SU-DHL-6 (cell line): ENCODE results near the gene NATD1.

Experiments
- H2AFZ ChIP-seq: fragments of 200-600 bp; sonication (generic); 2 replicates; pipeline ENCODE4 v1.6.1; 2014; ENCODE audit warnings: low read depth, mild to moderate bottlenecking, moderate library complexity, mixed read lengths, antibody characterized with exemption, low read length; ENCODE audit not compliant: severe bottlenecking
- H3F3A ChIP-seq: fragments of 200-600 bp; shearing (Covaris generic); 2 replicates; pipeline ENCODE4 v1.6.0; 2016; ENCODE audit warnings: antibody characterized with exemption, mild to moderate bottlenecking; ENCODE audit not compliant: insufficient read depth
- H3K27ac ChIP-seq: fragments of 200-600 bp; sonication (generic); 2 replicates; pipeline ENCODE4 v1.5.1; 2016; ENCODE audit warnings: low read depth, mild to moderate bottlenecking, low read length, moderate library complexity, mixed read lengths
- H3K27me3 ChIP-seq: fragments of 200-600 bp; sonication (generic), shearing (Covaris generic); 2 replicates; pipeline ENCODE4 v1.6.0; 2014; ENCODE audit warnings: mild to moderate bottlenecking, low read length
- H3K36me3 ChIP-seq: fragments of 200-600 bp; sonication (generic); 2 replicates; pipeline ENCODE4 v1.6.1; 2014; ENCODE audit warnings: mild to moderate bottlenecking, low read length, mixed read lengths
- H3K4me2 ChIP-seq: fragments of 300-600, 200-600 bp; shearing (Covaris generic), sonication (generic); 2 replicates; pipeline ENCODE4 v1.6.0; 2014; ENCODE audit warnings: low read length, low read depth, mild to moderate bottlenecking; ENCODE audit not compliant: poor library complexity, severe bottlenecking
- H3K4me3 ChIP-seq: fragments of 200-600 bp; sonication (generic); 2 replicates; pipeline ENCODE4 v1.5.1; 2014; ENCODE audit warnings: antibody characterized with exemption, low read length, mild to moderate bottlenecking, mixed read lengths; ENCODE audit not compliant: insufficient read depth, poor library complexity, severe bottlenecking
- H3K79me2 ChIP-seq: fragments of 200-600 bp; sonication (generic); 2 replicates; pipeline ENCODE4 v1.6.1; 2014; ENCODE audit warnings: mild to moderate bottlenecking, low read length, moderate library complexity; ENCODE audit not compliant: insufficient read depth
- H3K9ac ChIP-seq: fragments of 200-600 bp; sonication (generic); 2 replicates; pipeline ENCODE4 v1.7.0; 2014; ENCODE audit warnings: mild to moderate bottlenecking, low read length
- H3K9me2 ChIP-seq: fragments of 200-600 bp; sonication (generic); replicated peaks from 2 replicates; pipeline ENCODE4 v1.6.1; 2014; ENCODE audit warnings: low read length; ENCODE audit not compliant: insufficient read depth
- H3K9me3 ChIP-seq: fragments of 200-600 bp; sonication (generic); 2 replicates; pipeline ENCODE4 v1.6.1; 2014; ENCODE audit warnings: low read length, mixed read lengths; ENCODE audit not compliant: insufficient read depth
- H4K20me1 ChIP-seq: fragments of 200-600 bp; sonication (generic); 2 replicates; pipeline ENCODE4 v1.6.1; 2014; ENCODE audit warnings: low read depth, mild to moderate bottlenecking, antibody characterized with exemption, low read length, moderate library complexity, mixed read lengths
- CTCF ChIP-seq: fragments of 200-600 bp; sonication (generic); IDR thresholded peaks from one replicate; pipeline ENCODE4 v1.5.1; 2017; ENCODE audit warnings: antibody characterized with exemption, mild to moderate bottlenecking, low read length, moderate library complexity; ENCODE audit not compliant: insufficient read depth, poor library complexity, severe bottlenecking
- EZH2phosphoT487 ChIP-seq: fragments of 200-600 bp; sonication (generic), shearing (Covaris generic); conservative IDR thresholded peaks from 2 replicates; pipeline ENCODE4 v1.6.1; 2018; ENCODE audit warnings: mild to moderate bottlenecking, antibody characterized with exemption, low read length, moderate library complexity, mixed read lengths

The NATD1 gene

GRCh38 chr17:21191698-21192097 is 61.5 kb downstream of the NATD1 start:
- H3F3A ChIP-seq = no peaks in the 10 kb centered on the region; the same call in 1 of the 2 replicates
- no peak overlapping the region for H2AFZ ChIP-seq
- no peak overlapping the region for H3K4me3 ChIP-seq
- no peak overlapping the region for H3K4me2 ChIP-seq
- no peak overlapping the region for H3K9ac ChIP-seq
- no peaks in the 10 kb centered on the region for H3K36me3 ChIP-seq
- no peaks in the 10 kb centered on the region for H4K20me1 ChIP-seq
- H3K79me2 ChIP-seq = no peaks in the 10 kb centered on the region
- no peaks in the 10 kb centered on the region for H3K9me2 ChIP-seq
- no peaks in the 10 kb centered on the region for H3K9me3 ChIP-seq
- H3K27ac ChIP-seq = no peak overlapping the region
- TF ChIP-seq CTCF (no peak), EZH2phosphoT487 (no peak)
- no peaks in the 10 kb centered on the region for H3K27me3 ChIP-seq

DNA sequence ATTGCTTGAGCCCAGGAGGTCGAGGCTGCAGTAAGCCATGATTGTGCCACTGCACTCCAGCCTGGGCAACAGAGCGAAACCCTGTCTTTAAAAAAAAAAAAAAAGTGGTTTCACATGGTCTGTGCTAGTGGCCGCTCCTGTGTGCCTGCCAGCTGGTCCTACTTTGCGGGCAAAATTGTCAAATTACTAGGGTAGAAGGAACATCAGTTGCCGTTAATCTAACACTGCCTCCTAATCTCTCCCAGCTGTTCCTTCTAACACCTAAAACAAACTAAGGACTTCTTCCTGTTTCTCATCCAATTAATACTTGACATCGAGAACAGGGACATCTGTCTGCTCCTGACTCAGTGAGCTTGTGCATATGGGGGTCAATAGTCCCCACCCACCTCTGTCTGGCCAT is 63.1 kb downstream of the NATD1 start:
- Histone ChIP-seq H3K27me3 (no peaks in the 10 kb centered on the region), H3K36me3 (no peaks in the 10 kb centered on the region), H3K9me2 (no peaks in the 10 kb centered on the region), H3K4me3 (no peak overlapping the region), H3K27ac (no peak overlapping the region), H3K79me2 (no peaks in the 10 kb centered on the region), H3K9me3 (no peaks in the 10 kb centered on the region), H3F3A (no peaks in the 10 kb centered on the region; the same call in 1 of the 2 replicates), H4K20me1 (no peaks in the 10 kb centered on the region), H3K9ac (no peak overlapping the region), H3K4me2 (no peak overlapping the region), H2AFZ (no peak overlapping the region)
- TF ChIP-seq EZH2phosphoT487 (no peak), CTCF (no peak)

DNA sequence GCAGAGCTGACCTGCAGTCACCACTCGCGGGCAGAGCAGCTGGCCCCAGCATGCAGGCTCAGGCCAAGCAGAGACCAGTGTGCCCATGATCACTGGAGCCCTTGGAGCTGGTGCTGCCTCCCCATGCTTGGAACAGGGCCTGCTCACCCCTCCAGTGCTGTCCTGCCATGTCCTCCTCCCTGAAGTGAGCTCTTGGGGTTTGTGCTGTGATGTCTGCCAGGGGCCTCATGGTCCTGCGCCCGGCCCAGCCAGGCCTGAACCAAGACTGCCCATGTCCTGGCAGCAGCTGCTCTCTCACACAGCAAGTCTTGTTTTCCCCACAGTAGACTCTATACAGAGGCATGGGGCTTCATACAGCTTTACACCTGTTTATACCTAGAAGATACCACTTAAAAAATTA is 63.8 kb downstream of the NATD1 start:
- no peaks in the 10 kb centered on the region for H3K9me3 ChIP-seq
- no peaks in the 10 kb centered on the region for H3K79me2 ChIP-seq
- no peaks in the 10 kb centered on the region for H4K20me1 ChIP-seq
- TF ChIP-seq EZH2phosphoT487 (no peak), CTCF (no peak)
- no peak overlapping the region for H2AFZ ChIP-seq
- H3F3A ChIP-seq = no peaks in the 10 kb centered on the region
- H3K27me3 ChIP-seq = no peaks in the 10 kb centered on the region
- H3K4me3 ChIP-seq = no peak overlapping the region
- no peaks in the 10 kb centered on the region for H3K9me2 ChIP-seq
- no peak overlapping the region for H3K4me2 ChIP-seq
- H3K9ac ChIP-seq = no peak overlapping the region
- H3K27ac ChIP-seq = no peak overlapping the region
- no peaks in the 10 kb centered on the region for H3K36me3 ChIP-seq
